Activated CD8-positive, alpha-beta memory T cell treated with anti-CD3 and anti-CD28 coated beads for 1 hour (primary cell): ENCODE measurements around the gene ARHGEF17.

ENCODE experiments used
- DNase-seq, 2 donors: peaks; one replicate each; pipeline ENCODE4 v3.0.0-alpha.2; 2020; ENCODE audit warnings: low read depth in 1 of 2; ENCODE audit errors: extremely low read depth in 1 of 2

The ARHGEF17 gene

DNA sequence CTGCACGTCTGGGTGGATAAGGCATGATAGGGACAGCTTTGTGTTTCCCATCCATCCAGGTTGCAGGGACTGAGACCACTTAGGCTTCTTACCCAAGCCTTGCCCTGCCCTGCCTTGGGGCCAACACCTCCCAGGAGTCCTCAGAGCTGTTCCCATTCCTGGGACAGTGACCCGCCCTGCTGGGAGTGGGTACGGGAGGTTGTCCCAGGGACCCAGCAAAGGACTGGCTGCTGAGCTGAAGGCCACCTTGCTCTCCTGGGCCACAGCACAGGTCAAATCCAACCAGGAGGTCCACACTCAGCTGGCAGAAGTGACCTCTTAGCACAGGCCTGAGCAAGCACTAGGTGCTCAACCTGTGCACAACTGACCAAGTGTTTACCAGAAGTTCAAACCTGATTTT is 16.9 kb upstream of the ARHGEF17 start:
- DNase-seq, result no peak

DNA sequence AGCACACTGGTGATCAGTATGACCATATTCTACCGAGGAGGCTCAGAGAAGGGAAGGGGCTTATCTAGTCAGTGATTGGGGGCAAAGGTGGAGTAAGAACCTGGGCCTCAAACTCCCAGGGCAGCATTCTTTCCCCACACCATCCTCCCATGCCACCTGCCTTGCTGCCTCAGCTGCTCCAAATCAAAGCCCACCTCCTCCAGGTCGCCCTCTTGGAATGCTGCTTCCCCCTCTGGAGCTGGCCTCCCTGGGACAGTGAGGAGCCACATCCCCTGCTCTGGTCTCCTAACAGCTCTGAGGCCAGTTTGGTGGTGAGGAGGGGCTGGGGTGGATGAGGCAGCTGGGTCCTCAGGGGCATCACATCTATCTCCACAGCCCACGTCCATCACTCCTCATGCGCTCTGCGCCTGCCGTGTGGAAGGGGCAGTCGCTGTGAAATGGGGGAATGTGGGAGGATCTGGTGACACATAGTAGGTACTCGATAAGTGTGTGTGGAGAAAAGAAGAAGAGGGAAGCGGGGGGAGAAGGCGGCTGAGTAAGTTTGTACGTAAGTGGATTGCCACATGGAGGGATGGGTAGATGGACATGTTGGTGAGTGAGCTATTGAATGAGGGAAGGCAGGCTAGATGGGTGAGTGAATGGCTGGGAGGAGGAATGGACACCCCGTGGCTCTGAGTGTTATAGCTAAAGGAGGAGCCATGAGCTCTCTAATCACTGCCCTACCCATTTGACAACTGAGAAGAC is 16.1 kb upstream of the ARHGEF17 start:
- DNase-seq, result no peak

DNA sequence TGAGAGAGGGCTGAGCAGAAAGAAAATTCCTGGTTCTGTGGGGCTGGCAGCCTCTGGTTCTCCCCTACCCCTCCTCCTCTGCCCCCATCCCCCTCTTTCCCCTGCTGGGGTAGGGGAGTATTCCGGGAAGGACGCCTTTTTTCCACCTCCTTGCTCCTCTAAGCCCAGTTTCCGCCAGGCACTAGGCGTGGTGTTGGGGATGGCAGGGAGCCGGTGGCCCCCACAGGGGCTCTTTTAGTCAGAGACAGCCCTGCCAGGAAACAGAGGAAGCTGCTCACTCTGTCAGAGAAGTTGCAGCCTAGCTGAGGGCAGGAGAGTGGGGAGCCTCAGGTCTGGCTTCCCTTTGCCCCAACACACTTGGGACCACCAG is 15.6 kb upstream of the ARHGEF17 start:
- DNase-seq, result no peak

GRCh38 chr11:73293356-73293936 is 14.6 kb upstream of the ARHGEF17 start:
- DNase-seq, result no peak

DNA sequence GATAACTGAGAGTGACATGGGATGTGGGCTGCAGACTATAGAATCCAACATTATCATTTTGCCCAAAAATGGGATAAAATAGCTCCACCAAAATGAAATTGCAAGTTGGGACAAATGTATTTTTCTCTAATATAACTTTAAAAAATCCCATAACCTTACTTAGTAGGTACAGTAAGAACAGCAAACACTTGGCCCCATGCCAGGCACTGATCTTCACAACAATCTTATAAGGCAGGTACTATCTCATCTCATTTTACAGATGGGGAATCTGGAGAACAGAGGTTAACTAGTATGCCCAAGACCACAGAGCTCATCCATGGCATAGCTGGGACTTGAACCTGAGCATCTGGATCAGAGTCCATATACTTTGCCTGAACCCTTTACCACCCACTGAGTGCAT is 13.5 kb upstream of the ARHGEF17 start:
- DNase-seq, result no peak

DNA sequence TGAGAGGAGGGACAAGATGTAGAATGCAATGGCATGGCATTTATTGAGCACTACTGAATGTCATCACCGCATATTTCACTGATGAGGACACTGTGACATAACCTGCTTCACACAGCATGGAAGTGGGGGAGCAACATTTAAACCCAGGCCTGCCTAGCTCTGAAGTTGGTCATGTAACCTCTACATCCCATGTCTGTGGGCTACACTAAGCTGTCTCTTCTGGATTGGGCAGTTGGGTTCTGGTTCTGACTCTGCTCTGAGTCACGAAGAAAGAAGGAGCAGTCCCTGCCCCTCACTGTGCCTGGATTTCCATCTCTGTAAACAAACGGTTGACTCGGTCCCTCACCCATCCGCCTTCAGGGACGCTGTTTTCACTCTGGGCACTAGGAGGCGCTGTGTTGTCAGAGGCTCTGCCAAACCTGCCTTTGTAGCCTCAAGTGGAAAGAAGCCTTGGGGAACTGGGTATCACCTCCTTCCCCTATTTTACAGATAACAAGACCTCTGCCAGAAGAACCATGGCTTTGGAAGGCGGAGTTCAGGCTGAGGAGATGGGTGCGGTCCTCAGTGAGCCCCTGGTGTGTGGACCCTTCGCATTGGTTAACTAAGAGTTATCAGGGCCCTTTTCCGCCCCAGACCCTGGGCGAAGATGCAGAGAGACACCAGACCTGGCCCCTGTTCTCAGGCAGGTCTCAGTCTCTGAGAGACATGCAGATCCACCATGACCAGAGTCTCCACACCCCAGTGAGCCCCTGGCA is 12.7 kb upstream of the ARHGEF17 start:
- peak; percentile 40 to 64 for DNase-seq

DNA sequence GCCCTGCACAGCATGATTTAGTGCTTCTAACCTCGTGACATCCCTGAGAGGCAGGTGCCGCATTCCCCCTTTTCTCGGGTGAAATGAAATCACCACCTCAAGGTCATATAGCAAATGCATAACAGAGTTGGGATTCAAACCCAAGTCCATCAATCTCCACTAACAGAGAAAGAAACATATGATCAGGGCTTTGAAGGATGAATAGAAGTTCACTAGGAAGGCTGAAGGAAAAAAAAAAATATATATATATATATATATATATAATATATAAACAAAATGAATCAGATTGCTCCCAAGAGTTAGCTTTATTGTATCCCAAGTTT is 12.1 kb upstream of the ARHGEF17 start:
- no peak for DNase-seq

DNA sequence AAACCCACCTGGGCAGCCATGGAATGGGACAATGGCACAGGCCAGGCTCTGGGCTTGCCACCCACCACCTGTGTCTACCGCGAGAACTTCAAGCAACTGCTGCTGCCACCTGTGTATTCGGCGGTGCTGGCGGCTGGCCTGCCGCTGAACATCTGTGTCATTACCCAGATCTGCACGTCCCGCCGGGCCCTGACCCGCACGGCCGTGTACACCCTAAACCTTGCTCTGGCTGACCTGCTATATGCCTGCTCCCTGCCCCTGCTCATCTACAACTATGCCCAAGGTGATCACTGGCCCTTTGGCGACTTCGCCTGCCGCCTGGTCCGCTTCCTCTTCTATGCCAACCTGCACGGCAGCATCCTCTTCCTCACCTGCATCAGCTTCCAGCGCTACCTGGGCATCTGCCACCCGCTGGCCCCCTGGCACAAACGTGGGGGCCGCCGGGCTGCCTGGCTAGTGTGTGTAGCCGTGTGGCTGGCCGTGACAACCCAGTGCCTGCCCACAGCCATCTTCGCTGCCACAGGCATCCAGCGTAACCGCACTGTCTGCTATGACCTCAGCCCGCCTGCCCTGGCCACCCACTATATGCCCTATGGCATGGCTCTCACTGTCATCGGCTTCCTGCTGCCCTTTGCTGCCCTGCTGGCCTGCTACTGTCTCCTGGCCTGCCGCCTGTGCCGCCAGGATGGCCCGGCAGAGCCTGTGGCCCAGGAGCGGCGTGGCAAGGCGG is 11.4 kb upstream of the ARHGEF17 start:
- DNase-seq, result no peak

GRCh38 chr11:73297231-73297590 is 10.9 kb upstream of the ARHGEF17 start:
- no peak for DNase-seq

DNA sequence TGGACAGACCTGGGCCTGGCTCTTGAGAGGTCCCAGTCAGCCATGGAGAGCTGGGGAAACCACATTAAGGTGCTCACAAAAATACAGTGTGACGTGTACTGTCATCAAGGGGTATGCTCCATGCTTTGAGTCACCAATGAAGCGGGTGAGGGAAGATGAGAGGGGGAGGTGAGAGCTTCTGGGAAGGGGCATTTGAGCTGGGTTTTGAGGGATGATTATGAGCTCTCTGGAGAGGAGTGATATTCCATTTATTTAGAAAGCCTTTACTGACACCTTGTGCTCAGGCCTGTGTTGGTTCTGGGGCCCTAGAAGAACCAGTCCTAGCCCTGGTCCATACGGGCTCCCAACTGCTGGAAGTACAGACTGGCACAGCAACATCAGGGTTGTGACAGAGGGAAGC is 10.4 kb upstream of the ARHGEF17 start:
- no peak for DNase-seq

GRCh38 chr11:73298233-73298632 is 9.8 kb upstream of the ARHGEF17 start:
- no peak for DNase-seq

DNA sequence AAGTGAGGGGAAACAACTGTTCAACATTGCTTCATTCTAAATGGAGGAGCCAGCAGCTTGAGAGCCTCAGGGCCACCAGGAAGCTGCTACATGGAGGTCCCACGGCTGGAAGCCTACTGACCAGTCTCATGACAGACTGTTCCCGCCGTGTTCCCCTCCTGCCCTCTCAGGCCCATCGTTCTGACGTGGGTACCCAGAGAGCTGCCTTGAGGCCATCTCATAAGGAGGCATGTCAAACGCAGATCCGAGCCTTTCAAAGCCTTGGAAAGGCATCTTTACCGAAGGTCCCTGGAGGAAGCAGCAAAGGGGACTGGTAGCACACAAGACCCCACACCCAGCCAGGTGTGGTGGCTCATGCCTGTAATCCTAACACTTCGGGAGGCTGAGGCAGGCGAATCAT is 8.3 kb upstream of the ARHGEF17 start:
- no peak for DNase-seq

DNA sequence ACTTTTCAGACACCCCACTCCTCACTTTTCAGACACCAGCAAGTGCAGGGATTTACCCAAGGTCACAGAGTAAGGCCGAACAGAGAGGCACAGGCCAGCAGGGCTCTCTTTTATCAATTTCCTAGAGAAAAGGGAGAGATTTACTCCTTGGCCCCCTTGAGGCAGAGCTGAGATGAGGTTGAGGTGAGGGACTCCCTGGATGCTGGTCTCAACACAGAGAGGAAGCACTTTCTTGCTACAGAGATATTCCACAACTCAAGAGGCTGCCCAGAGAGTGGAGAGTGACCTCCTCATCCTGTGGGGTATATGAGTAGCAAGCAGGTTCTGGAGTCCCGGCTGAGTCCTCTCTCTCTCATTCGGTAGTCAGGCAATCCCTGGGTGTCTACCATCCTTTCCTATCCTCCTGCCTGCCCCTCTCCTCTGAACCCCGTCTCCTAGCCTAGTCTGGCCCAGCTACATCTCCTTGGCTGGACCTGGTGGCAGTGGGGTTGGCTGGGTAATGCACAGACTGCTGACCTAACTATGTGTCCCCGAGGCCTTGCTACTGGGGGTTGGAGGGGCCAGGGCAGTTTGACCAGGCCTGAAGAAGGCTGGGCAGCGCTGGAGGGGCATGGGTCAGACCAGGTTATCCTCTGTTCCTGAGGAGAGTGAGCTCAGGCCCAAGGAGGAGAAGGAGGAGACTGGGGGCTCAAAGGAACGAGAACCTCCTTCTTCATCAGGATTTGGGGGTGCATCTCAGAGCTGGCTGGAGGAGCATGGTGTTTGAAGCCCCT is 1.8 kb upstream of the ARHGEF17 start:
- DNase-seq, result no peak

- DNase-seq, result no peak
These were observed 1.1 kb upstream of the ARHGEF17 start for GRCh38 chr11:73306977-73307322.

- DNase-seq, result peak; percentile 70 to 85
These were observed 613 bp upstream of the ARHGEF17 start for GRCh38 chr11:73307323-73308002.

- DNase-seq, result no peak
These were observed 1.2 kb downstream of the ARHGEF17 start for GRCh38 chr11:73308961-73309919.

DNA sequence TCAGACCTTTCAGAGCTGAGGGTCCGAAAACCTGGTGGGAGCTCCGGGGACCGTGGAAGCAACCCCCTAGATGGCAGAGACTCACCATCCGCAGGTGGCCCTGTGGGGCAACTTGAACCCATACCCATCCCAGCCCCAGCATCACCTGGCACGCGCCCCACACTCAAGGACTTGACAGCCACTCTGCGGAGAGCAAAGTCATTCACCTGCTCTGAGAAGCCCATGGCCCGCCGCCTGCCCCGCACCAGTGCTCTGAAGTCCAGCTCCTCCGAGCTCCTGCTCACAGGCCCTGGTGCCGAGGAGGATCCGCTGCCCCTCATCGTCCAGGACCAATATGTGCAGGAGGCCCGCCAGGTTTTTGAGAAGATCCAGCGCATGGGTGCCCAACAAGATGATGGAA is 2.0 kb downstream of the ARHGEF17 start:
- DNase-seq, result no peak

DNA sequence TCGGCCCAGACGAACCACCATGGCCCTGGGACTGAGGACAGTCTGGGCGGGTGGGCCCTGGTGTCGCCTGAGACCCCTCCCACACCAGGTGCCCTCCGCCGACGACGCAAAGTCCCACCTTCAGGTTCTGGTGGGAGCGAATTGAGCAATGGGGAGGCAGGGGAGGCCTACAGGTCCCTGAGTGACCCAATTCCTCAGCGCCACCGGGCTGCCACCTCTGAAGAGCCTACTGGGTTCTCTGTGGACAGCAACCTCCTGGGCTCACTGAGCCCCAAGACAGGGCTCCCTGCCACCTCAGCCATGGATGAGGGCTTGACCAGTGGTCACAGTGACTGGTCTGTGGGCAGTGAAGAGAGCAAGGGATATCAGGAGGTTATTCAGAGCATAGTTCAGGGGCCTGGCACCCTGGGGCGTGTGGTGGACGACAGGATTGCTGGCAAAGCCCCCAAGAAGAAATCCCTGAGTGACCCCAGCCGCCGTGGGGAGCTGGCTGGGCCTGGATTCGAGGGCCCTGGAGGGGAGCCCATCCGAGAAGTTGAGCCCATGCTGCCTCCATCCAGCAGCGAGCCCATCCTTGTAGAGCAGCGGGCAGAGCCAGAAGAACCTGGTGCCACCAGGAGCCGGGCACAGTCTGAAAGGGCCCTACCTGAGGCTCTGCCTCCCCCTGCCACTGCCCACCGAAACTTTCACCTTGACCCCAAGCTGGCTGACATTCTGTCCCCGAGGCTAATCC is 2.8 kb downstream of the ARHGEF17 start:
- no peak for DNase-seq

DNA sequence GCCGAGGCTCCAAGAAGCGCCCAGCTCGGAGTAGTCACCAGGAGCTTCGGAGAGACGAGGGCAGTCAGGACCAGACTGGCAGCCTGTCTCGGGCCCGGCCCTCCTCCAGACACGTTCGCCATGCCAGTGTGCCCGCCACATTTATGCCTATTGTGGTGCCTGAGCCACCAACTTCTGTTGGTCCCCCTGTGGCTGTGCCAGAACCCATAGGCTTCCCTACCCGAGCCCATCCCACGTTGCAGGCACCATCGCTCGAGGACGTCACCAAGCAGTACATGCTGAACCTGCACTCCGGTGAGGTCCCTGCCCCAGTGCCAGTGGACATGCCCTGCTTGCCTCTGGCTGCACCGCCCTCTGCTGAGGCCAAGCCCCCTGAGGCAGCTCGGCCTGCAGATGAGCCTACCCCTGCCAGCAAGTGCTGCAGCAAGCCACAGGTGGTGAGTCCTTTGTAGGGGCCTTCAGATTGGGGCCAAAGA is 3.4 kb downstream of the ARHGEF17 start:
- DNase-seq, result no peak
